ENCODE measurements around the gene UBE2G1. TPM values are rescaled to one million over a fixed set of nuclear protein-coding genes. Genes with fewer than 3 reads are reported as not detected.

Gene UBE2G1
- total and polyA plus RNA-seq, 9 of the 15 experiments (the other 6 are each of a cell fraction or from before 2014, with no cell fraction given) = 10.1 to 65.9 (median 29.7) TPM

- TF ChIP-seq HDGF (IDR thresholded peaks at IDR 0.05) = 0 out of 2 replicates have a peak, but pooled peaks have one; percentile 53
- TF ChIP-seq ZNF77 (CRISPR knock-in tag; IDR thresholded peaks at IDR 0.05) = no peak
- TF ChIP-seq DPF2 (IDR thresholded peaks at IDR 0.05) = peak; percentile 73
- TF ChIP-seq XRCC4 (IDR thresholded peaks at IDR 0.05; ENCODE audit: extremely low read depth, insufficient read depth, insufficient read length) = no peak
- no peak for TF ChIP-seq ATF1 (CRISPR knock-in tag; IDR thresholded peaks at IDR 0.05)
- no peak for TF ChIP-seq ATF1 (tag; IDR thresholded peaks at IDR 0.05)
- no peak for TF ChIP-seq FUS (optimal IDR thresholded peaks at IDR 0.05; ENCODE audit: low read depth, low read length)
- no peak for TF ChIP-seq NFIC (IDR thresholded peaks at IDR 0.05)
- no peak for TF ChIP-seq CC2D1A (IDR thresholded peaks at IDR 0.05)
- no peak for TF ChIP-seq ZNF384 (IDR thresholded peaks at IDR 0.05; ENCODE audit: low read depth, low read length)
- TF ChIP-seq ILF3 (IDR thresholded peaks at IDR 0.05; ENCODE audit: borderline replicate concordance) = no peak
- no peak for TF ChIP-seq ZZZ3 (IDR thresholded peaks at IDR 0.05)
- TF ChIP-seq THAP7 (CRISPR knock-in tag; IDR thresholded peaks at IDR 0.05) = no peak
- no peak for TF ChIP-seq CHD7 (IDR thresholded peaks at IDR 0.05; ENCODE audit: low read depth, low read length)
- no peak for TF ChIP-seq ZNF518B (CRISPR knock-in tag; IDR thresholded peaks at IDR 0.05)
- no peak for TF ChIP-seq MAZ (CRISPR knock-in tag; conservative IDR thresholded peaks at IDR 0.05 in 1 of 2, IDR thresholded peaks at IDR 0.05 in 1 of 2)
Observed at GRCh38 chr17:4341616-4341977, 24.9 kb downstream of the UBE2G1 start (continued).

Measured in K562 (cell line).